ENCODE results near the gene PIP5K1C. TPM values are rescaled to one million over a fixed set of nuclear protein-coding genes. Genes with fewer than 3 reads are reported as not detected.

The PIP5K1C gene
- polyA plus RNA-seq, 1 donor from 2014 or later: 7.1 TPM

DNA sequence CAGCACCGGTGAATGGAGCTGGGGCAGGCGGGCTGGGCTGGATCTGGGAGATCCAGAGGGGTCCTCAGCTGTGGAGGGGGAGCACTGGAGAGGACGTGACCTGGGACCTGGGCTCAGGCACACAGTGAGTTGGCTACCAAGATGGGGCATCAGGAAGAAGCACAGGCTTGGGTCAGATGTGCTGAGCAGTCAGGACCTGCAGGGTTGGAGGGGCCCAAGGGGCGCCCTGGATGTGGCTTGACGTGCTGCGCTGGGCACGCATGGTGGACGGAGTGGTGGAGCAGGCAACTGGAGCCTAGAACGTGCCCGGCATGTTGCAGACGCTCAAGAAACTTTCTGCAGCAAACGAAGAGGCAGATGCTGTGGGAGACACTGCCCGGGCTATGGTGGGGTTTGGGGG, 20.7 kb downstream of the PIP5K1C start:
- no peak overlapping the region for H2AFZ ChIP-seq (ENCODE audit: low read depth, low read length)
- H3K27ac ChIP-seq (ENCODE audit: low read length): no peak overlapping the region
- H3K79me2 ChIP-seq (replicated peaks; ENCODE audit: insufficient read depth, low read length): peaks cover 4% of the 10 kb centered on the region
- H3K9ac ChIP-seq (ENCODE audit: low read length): no peak overlapping the region
- no peaks in the 10 kb centered on the region for H3K27me3 ChIP-seq (ENCODE audit: insufficient read depth, low read depth, low read length)
- H3K4me3 ChIP-seq (ENCODE audit: low read length): no peak overlapping the region
- no peaks in the 10 kb centered on the region for H3F3A ChIP-seq (ENCODE audit: insufficient read depth, low read length, poor library complexity, severe bottlenecking)
- H3K4me2 ChIP-seq (ENCODE audit: low read length): no peak overlapping the region
- no peaks in the 10 kb centered on the region for H3K9me2 ChIP-seq (ENCODE audit: insufficient read depth, low read length)
- no peaks in the 10 kb centered on the region for H4K20me1 ChIP-seq (ENCODE audit: insufficient read depth)
- no peaks in the 10 kb centered on the region for H3K9me3 ChIP-seq (ENCODE audit: low read length)
- H3K36me3 ChIP-seq (ENCODE audit: insufficient read depth, low read length): no peaks in the 10 kb centered on the region
- no peak for TF ChIP-seq EP300 (conservative IDR thresholded peaks at IDR 0.05; ENCODE audit: poor library complexity, severe bottlenecking)
- TF ChIP-seq RAD21 (conservative IDR thresholded peaks at IDR 0.05): no peak
- no peak for TF ChIP-seq CTCF (IDR thresholded peaks at IDR 0.05; ENCODE audit: poor library complexity, severe bottlenecking)
- TF ChIP-seq TAF1 (IDR thresholded peaks at IDR 0.05; ENCODE audit: low read depth): no peak
- no peak for TF ChIP-seq MXI1 (conservative IDR thresholded peaks at IDR 0.05; ENCODE audit: poor library complexity, severe bottlenecking)
- TF ChIP-seq EZH2 (IDR thresholded peaks at IDR 0.05; ENCODE audit: borderline replicate concordance, insufficient read depth, low read length, poor library complexity, severe bottlenecking): no peak
- TF ChIP-seq SMC3 (conservative IDR thresholded peaks at IDR 0.05; ENCODE audit: poor library complexity): no peak
- no peak for TF ChIP-seq POLR2AphosphoS5 (IDR thresholded peaks at IDR 0.05)
- TF ChIP-seq REST (IDR thresholded peaks at IDR 0.05; ENCODE audit: borderline replicate concordance): no peak

GRCh38 chr19:3679138-3679537, 21.1 kb downstream of the PIP5K1C start:
- no peak overlapping the region for H3K9ac ChIP-seq (ENCODE audit: low read length)
- peaks cover 4% of the 10 kb centered on the region for H3K79me2 ChIP-seq (replicated peaks; ENCODE audit: insufficient read depth, low read length)
- H3K36me3 ChIP-seq (ENCODE audit: insufficient read depth, low read length): no peaks in the 10 kb centered on the region
- no peaks in the 10 kb centered on the region for H3K9me3 ChIP-seq (ENCODE audit: low read length)
- H4K20me1 ChIP-seq (ENCODE audit: insufficient read depth): no peaks in the 10 kb centered on the region
- H2AFZ ChIP-seq (ENCODE audit: low read depth, low read length): no peak overlapping the region
- no peaks in the 10 kb centered on the region for H3K27me3 ChIP-seq (ENCODE audit: insufficient read depth, low read depth, low read length)
- no peak overlapping the region for H3K4me2 ChIP-seq (ENCODE audit: low read length)
- H3K9me2 ChIP-seq (ENCODE audit: insufficient read depth, low read length): no peaks in the 10 kb centered on the region
- TF ChIP-seq EZH2 (IDR thresholded peaks at IDR 0.05; ENCODE audit: borderline replicate concordance, insufficient read depth, low read length, poor library complexity, severe bottlenecking) (no peak), CTCF (IDR thresholded peaks at IDR 0.05; ENCODE audit: poor library complexity, severe bottlenecking) (no peak), SMC3 (conservative IDR thresholded peaks at IDR 0.05; ENCODE audit: poor library complexity) (no peak), REST (IDR thresholded peaks at IDR 0.05; ENCODE audit: borderline replicate concordance) (no peak), POLR2AphosphoS5 (IDR thresholded peaks at IDR 0.05) (no peak), EP300 (conservative IDR thresholded peaks at IDR 0.05; ENCODE audit: poor library complexity, severe bottlenecking) (no peak), TAF1 (IDR thresholded peaks at IDR 0.05; ENCODE audit: low read depth) (no peak), MXI1 (conservative IDR thresholded peaks at IDR 0.05; ENCODE audit: poor library complexity, severe bottlenecking) (no peak), RAD21 (conservative IDR thresholded peaks at IDR 0.05) (no peak)
- no peak overlapping the region for H3K27ac ChIP-seq (ENCODE audit: low read length)
- H3K4me3 ChIP-seq (ENCODE audit: low read length): no peak overlapping the region
- H3F3A ChIP-seq (ENCODE audit: insufficient read depth, low read length, poor library complexity, severe bottlenecking): no peaks in the 10 kb centered on the region
